Measurements from ENCODE around the gene CASZ1.

CASZ1 gene

DNA sequence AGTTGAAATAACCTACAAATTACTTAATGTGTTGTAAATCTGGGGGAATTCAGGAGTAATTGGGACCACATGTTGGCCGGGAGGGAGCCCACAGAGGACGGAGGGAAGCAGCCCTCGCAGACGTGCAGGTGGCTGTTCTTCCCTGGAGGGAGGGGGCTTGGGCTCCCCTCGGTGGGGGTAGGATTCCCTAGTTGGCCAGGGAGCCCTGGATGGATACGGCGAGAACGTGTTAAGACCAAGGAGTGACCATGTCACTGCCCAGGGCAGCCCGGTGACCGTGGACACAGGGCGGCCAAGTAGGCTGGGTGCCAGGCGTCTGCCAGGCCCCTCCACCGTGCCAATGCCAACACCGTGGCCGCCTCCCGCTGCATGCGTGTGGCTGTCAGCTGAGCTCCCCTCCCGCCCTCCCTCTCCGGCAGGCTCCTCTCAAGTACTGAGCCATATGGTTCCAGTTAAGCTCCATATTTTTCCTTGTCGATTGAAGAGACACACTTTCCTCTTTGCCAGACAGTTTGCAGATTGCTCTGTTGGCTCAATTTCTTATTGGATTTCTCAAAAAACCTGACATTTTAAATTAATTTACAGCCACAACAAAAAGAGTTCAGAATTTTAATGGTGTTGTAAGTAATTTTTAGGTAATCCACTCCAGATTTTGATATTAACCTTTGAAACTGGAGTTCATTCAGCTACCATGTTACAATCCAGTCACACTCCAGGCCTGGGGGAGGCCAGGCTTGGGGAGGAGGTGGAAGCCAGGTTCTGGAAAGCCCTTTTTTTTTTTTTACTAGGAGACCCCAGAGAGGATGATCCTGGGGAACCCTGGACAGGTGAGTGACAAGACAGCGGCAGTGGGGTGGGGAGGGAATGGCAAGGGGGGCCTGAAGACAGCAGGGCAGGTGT is 71.2 kb downstream of the CASZ1 start:
- no peak for DNase-seq (ENCODE audit: low read depth)

DNA sequence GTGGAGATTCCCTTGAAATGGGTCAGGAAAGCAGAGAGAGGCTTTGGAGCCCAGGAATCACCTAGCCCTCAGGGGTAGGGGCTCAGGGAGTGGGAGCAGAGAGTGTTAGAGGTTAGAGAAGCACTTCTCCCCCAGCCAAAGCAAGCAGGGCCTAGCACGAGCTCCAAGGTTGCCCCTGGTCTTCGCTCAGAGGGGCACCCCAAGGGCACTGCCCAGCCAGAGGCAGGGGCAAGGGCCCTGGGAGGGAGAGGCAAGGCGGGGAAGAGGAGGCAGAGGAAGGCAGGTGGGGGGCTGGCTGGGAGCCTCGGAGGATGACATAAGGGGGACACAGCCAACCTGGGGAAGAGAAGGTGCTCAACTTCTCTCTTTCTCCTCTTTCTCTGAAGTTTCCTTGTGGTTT is 71.9 kb downstream of the CASZ1 start:
- DNase-seq (ENCODE audit: low read depth) = no peak

DNA sequence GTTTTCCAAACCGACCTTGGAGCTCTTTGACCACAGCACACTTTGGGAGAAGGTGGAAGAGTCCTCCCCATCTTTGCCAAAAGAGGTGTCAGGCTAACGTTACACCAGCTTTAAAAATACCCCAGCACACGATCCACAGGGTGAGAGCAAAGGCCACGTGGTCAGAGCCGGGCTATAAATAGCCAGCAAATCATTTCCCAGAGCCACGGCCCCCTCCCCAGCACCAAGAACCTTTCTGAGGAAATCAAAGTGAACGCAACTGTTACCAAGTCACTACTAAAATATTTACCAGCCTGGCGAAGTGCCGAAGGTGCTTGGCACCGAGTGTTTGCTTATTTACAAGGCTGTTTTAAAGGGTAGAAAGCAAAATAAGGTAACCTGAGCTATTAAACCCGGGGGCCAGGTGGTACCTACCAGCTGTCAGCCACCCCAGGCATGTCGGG is 72.4 kb downstream of the CASZ1 start:
- DNase-seq (ENCODE audit: low read depth) = no peak

DNA sequence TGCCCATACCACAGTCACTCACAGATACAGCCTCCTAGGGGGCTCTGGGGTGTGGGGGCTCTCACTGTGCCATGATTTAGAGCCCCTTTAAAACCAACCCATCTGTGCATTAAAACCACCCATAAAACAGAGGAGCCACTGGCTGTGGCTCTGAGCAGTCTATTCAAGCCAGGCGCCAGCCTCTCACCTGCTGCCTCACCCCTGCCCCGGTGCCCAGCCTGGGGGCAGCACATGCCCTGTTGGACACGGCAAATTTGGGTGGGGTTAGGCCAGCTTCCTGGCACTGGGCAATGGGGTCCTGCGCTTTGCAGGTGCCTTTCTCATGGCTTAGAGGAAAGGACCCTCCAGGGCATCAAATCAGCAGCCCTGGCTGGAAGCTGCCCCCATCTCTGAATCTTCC is 73.1 kb downstream of the CASZ1 start:
- no peak for DNase-seq (ENCODE audit: low read depth)

DNA sequence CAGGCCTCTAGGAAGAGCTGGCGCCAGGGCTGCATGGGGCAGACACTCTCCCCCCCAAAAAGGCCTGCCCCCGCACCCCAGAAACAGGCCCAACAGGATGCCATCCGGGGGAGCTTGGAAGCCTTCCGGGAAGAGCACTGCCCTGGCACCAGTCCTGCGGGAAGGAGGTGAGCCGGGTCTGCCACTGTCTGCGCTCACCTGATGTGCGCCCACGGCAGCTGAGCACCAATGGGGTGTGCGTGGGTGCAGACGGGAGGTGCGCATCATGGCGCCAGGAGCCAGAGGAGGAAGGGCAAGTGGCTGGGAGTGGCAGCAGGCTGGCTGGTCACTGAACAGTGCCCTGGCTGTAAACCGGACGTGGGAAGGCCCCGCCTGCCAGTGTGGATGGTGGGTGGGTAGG is 73.6 kb downstream of the CASZ1 start:
- DNase-seq (ENCODE audit: low read depth) = no peak

DNA sequence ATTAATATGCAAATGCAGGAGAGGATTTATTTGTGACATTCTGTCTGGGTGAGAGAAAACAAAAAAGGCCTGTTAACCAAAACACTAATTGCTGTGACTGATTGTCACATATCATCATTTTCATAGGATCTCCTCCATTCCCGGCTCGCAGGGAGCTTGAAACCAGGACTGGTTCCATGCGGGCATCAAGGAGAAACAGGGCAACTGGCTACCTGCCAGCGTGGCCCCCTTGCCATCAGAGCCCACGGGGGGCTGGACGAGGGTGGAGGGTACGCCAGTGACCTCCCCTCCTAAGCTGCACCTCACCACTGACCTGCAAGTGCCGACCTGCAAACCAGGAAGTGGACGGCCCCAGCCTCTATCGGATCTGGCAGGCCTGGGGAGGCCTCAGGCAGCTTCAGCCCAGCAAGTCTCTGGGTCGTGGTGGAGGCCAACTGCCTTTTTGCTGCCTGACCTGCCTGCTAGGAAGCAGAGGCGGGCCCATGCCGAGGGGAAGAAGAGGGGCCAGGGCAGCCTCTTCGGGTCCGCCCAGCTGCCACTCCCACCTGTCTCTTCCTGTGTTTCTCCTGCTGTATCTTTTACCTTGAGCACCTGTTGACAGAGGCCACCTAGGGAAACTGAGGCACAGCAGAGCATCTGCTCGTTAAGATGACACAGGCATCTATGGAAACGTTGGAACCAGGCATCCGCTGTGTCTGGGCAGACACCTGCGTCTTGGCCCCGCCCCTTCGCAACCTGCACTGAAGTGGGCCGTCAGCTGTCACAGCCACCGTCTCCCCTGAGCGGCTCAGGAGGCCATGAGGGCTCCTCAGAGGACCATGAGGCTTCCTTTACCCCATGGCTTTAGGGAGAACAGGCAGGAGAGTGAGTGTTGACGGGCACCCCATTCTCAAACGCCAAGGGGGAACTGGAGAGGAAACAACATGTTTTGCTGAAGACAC is 74.8 kb downstream of the CASZ1 start:
- no peak for DNase-seq (ENCODE audit: low read depth)

DNA sequence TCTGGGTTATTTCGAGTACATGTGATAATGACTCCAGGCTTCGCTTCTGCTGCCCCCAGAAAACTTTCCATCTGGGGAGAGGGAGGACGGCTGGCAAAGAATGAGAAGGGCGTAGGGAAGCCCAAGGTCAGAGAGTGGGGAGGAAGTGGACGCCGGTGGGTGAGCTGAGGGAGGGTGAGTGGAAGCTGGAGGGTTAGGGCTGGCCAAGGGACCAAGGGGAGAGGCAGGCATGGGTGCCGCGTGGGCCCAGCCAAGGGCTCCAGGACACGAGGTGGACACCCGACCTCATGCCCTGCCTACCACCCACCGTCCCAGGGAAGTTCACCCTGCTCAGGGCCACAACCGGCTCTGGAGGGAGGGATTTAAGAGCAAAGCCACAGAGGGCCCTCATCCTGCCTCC is 75.8 kb downstream of the CASZ1 start:
- DNase-seq (ENCODE audit: low read depth) = no peak

DNA sequence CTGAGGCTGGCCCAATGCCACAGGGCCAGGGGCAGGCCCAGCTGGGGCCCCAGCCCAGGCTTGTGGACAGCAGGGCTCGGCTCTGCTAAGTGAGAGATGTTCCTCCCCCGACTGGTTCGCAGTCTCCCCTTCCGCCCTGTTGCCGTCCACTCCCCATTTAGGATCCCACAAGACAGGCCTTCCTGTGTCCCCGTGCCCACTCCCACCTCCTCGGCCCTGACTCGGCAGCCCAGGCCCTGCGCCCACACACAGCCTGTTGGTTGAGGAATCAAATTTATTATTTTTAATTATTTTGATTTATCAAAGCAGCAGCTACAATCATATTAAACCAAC is 78.4 kb downstream of the CASZ1 start:
- no peak for DNase-seq (ENCODE audit: low read depth)

DNA sequence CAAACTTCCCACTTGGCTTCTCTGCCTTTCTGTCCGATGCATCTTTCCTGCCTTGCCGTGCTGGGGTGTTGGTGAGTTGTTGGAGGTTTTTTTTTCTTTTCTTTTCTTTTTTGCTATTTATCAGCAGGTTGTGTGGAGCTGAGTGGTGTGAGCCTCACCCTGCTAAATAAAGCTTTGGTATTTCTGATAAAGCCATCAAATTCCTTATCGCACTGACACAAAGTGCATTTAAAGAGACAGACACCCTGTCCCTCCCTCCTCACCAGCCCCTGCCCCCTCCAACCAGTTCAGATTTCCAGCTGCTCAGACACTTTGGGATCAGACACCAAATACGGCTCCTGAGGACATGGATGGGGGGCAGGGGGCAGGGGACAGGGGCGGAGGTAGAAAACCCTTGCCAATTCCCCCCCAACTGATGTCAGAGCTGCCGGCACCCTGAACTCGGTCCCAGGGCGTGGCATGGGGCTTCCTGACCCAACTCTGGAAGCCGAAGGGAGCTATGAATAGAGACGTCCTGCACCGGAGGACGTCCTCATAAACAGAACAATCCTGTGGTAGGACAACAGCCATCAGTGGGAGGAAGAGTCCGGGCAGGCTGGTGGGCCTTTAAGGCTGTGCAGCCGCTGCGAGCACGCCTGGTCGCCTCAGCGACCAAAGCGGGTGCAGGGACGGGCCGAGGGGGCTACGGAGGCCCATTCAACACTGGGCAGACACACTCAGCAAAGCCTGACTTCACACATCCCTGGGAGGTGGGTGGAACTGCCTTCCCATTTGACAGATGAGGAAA is 79.0 kb downstream of the CASZ1 start:
- DNase-seq (ENCODE audit: low read depth) = no peak

DNA sequence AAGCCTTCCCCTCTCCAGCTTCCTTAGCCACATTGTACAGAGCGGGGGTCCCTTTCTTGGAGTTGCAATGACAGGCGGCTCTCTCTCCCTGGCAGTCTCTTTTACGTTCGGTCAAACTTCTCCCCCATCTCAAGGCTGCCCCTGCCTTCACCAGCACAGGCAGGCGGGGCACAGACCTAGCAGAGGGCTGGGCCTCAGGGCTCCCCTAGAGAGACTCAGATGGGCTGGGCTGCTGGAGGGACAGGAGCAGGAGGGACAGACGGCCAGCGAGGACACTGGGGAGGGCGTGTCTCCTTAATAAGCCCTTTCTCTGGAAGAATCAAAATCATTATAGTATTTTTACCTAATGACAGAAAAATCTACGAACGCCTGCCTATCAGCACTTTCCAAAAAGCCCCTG is 79.6 kb downstream of the CASZ1 start:
- DNase-seq (ENCODE audit: low read depth) = no peak

DNA sequence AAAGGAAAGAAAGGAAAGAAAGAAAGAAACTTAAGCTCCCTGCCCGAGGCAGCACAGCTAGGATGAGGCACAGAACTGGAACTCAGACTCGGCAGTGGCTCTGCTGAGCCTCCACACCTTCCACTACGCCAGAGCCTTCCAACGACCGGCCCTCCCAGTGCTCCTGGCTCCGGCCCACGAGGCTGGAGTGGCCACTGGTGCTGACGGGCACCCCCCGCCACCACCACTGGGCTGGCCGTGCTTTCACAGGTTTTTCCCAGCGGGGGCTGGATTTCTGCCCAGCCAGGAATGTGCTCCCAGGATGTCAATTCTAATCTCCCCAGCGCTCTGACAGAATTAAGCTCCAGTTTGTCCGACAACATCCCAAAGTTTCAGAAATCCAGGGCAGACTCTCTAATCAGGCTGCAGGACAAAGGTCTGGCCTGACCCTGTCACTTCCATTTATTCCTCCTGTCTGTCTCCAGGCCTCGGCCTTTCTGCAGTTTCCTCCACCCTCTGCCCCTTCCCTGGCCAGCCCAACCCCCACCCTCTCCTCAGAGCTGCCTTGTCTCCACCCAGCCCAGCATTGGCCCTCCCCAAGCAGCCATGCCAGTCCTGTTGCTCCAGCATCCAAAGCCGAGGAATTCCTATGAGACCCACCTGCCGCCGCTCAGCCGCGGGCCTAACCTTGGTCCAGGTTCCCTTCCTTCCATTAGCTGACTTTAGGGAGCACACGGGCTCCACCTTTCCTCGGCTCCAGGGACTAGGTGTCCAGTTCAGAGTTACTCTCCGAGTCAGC is 81.9 kb downstream of the CASZ1 start:
- no peak for DNase-seq (ENCODE audit: low read depth)

DNA sequence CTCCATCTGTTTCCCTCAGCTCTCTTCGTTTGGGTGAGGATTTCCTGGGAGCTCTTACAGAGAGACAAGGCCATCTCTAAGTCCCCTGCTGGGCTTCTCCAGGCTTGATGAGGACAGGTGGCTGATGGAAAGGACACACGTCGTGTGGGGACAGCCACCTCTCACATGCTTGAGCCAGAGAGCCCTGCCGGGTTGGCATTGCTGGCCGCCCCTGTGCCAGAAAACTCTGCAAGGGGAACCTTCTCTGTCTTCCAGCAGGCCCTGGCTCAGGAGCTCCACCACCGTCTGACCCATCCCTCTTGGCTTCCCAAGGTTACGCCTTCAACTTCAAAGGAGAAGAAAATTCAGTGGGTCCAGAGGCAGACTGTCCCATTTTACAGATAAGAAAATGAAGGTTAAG is 82.8 kb downstream of the CASZ1 start:
- DNase-seq (ENCODE audit: low read depth) = no peak

DNA sequence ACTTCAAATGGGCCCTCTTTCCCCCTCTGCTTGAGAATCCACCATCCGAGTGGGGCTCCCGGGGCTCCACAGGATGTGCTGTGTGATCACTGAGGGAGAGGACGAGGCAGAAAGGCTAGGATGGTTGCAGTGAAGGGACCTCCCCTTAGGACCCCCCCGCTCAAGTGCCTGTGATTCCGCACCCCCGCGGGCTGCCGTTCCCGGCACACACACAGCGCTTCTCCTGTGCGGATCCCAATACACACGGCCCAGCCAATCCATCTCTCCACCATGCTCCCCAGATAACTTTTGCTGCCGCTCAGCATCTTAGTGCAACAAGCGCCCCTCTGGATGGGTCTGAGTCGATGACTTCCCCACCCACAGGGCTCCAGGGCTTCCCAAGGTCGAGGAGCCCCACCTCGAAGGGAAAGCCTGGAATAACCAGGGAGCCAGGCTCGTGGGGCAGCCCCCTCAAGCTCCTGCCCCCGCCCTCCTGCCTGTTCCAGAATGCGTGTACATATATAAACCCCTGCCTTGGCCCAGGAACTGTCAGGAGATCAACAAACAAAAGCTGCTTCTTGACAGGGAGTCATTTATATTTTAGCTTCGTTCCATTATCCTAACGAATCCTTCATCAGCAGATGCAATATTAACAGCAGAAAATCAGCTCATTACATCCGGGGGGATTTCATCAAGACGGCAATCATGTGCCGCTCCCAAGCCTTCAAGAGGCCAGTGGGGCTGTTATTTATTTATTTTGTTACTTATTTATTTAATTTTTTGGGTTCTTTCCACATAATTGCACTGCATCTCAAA is 83.7 kb downstream of the CASZ1 start:
- no peak for DNase-seq (ENCODE audit: low read depth)

DNA sequence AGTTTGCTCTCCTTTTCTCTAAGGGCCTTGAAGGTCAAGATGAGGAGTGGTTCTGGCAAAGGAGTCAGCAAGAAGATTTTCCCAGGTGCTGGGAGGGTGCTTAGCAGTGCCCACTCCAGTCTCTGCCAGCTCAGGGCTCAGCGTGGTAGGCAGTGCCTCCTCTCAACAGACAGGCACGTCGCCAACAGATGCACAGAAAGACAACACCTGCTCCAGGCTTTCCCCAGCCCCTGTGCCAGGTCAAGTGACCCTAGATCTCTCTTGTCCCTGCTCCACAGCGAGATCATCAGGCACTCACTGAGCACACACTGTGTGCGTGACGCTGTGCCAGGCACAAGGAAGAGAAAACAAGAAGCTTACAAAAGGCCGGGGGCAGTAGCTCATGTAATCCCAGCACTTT is 86.0 kb downstream of the CASZ1 start:
- no peak for DNase-seq (ENCODE audit: low read depth)

DNA sequence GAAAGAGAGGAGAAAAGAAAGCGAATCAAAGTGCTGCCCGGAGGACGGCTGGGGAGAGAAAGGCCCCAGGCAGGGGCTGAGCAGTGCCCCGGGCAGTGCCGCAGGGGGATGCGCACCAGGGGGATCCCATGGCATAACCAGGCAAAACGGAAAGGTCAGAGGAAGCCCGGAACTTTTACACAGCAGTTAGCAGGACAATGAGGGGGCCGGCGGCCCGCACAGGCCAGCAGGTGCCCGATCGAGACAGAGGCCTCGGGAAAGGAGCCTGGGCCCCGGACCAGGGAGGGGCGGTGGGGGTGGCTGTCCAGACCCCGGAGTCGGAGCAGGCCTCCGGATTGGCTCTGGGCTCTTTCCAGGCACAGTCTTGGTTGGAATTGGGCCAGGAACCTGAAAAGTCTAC is 86.8 kb downstream of the CASZ1 start:
- no peak for DNase-seq (ENCODE audit: low read depth)

DNA sequence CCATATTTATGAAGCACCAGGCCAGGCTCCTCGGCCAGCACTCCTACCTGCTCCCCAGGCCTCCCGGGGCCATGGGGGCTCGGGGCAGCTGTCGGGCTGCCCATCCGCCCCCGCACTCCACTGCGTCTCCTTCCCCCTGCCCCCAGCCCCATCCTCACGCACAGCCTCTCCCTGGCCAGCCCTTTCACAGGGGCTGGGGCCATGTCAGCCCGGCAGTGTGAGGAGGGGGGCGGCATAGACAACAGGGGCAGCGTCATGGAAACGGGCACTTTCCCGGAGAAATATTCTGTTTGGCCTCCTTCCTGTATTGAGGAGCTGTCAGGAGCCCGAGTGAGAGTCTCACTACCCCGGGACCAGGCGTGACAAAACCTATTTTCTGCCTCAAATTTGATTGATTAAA is 87.3 kb downstream of the CASZ1 start:
- no peak for DNase-seq (ENCODE audit: low read depth)

DNA sequence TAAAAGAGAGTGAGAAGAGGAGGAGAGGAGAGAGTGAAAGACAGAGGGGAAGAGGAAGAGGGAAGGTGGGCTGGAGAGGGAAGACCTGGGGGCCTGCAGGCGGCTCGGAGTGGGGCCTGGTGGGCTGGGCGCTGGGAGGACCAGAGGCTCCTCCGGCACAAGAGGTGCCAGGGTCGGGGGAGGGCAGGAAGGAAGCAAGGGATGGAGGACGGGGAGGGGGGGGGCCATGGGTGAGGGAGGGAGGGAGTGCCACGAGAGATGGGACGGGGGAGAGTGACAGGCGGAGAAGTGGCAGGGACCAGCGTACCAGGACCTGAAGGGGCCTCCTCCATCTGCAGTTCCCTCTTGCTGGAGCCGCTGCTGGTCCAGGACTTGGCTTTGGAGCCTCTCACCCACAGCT is 87.7 kb downstream of the CASZ1 start:
- no peak for DNase-seq (ENCODE audit: low read depth)

DNA sequence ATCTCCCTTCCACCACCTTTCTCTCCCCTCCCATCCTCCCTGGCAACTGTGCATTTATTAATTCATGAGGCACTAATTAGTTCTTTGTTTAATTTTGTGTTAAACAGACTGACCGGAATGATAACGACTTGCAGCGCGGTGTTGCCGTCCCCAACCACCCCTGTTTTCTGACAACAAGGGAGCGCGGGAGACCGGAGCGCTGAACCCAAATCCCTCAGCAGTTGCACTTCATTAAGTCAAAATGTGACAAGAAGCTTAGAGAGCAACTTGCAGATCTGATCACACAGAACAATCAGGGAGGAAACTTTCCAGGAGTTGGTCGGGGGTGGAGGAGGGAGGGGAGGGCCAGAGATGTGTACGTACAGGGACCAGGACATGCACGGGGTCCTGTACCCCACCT is 89.2 kb downstream of the CASZ1 start:
- DNase-seq (ENCODE audit: low read depth) = no peak

DNA sequence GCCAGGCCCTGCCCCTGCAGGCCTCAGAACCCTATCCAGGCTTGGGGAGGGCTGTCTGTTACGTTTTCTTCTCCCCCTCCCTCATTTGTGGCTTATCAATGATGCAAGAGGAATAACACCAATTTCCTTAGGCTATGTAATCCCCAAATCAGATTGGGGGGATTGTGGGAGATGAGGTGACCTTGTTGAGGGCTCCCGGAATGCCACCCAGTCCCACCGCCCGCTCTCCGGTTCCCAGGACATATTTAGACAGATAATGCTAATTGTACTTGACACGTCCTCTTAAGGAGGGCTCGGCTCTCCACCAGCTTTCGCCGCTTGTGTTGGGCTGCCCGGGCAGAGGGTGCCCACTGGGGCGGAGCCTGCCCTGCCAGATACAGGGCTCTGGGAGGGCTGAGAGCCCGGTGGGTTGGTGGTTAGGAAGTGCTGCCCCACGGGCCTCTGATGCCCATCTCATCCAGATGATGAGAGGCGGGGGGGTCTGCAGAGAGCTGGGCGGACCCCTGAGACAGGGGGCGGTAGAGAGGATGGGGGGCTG is 90.0 kb downstream of the CASZ1 start:
- DNase-seq (ENCODE audit: low read depth) = no peak

DNA sequence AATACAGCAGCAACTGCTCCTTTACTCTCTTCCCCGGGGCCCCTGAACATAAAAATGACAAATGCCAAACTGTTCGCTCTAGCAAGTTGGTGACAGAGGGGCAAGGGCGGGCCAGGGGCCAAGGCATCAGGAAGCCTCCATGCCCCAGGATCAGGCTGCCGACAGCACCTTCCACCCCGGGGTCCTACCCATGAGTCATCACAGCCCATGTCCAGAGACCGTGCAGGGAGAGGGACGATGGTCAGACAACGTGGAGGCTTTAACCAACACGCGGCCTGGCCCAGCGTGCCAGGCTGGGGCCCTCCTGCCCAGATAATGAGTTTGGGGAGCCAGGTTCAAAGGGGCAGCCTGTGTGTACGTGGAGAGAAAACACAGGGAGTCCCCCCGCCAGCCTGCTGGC is 90.5 kb downstream of the CASZ1 start:
- DNase-seq (ENCODE audit: low read depth) = no peak
